HUES64 (cell line): ENCODE measurements around the gene RIPOR2.
"Not testable (repeated sequence)": the region's sequence is repeated elsewhere in the genome, so short reads cannot be mapped to it uniquely, and the experiment has no call there.

Experiments
- H3K27ac ChIP-seq: 2 replicates; pipeline ENCODE4 v1.7.0; 2013; ENCODE audit warnings: low read depth, low read length, inconsistent platforms
- H3K27me3 ChIP-seq: 2 replicates; pipeline ENCODE4 v1.6.1; 2013; ENCODE audit warnings: mild to moderate bottlenecking, low read length; ENCODE audit not compliant: insufficient read depth
- H3K36me3 ChIP-seq: 2 replicates; pipeline ENCODE4 v1.6.1; 2013; ENCODE audit warnings: mild to moderate bottlenecking, low read length; ENCODE audit not compliant: insufficient read depth
- H3K4me1 ChIP-seq: 2 replicates; pipeline ENCODE4 v1.6.1; 2013; ENCODE audit warnings: mild to moderate bottlenecking, low read length, moderate library complexity; ENCODE audit not compliant: insufficient read depth
- H3K4me3 ChIP-seq: 2 replicates; pipeline ENCODE4 v1.5.1; 2013; ENCODE audit warnings: mild to moderate bottlenecking, low read length, moderate library complexity
- H3K9ac ChIP-seq: 2 replicates; pipeline ENCODE4 v1.6.1; 2013; ENCODE audit warnings: mild to moderate bottlenecking, low read depth, low read length
- H3K9me3 ChIP-seq: 2 replicates; pipeline ENCODE4 v1.6.1; 2013; ENCODE audit warnings: low read depth, low read length; ENCODE audit not compliant: insufficient read depth
- WGBS: fragments of 150-250, 120-280 bp; methylation state at CpG from one replicate; pipeline ENCODE4 v1.1.7; 2013; ENCODE audit warnings: missing lambda C conversion rate; 5-methylcytosine and 5-hydroxymethylcytosine counted together

The RIPOR2 gene

GRCh38 chr6:24924580-24925356 lies 11.0 kb downstream of the RIPOR2 start:
- Histone ChIP-seq H3K27me3 (no peaks in the 10 kb centered on the region), H3K4me1 (peaks cover 36% of the 10 kb centered on the region), H3K9ac (no peak overlapping the region), H3K27ac (no peak overlapping the region; the same call in 1 of the 2 replicates), H3K4me3 (no peak overlapping the region), H3K36me3 (no peaks in the 10 kb centered on the region), H3K9me3 (no peaks in the 10 kb centered on the region)
- 80% methylated on average over 2 of the region's 2 CpGs for WGBS

GRCh38 chr6:24923885-24924401 lies 11.8 kb downstream of the RIPOR2 start:
- Histone ChIP-seq H3K4me3 (no peak overlapping the region), H3K9ac (no peak overlapping the region), H3K36me3 (no peaks in the 10 kb centered on the region), H3K4me1 (peaks cover 44% of the 10 kb centered on the region), H3K9me3 (no peaks in the 10 kb centered on the region), H3K27ac (peak overlapping the region; percentile 66; the same call in 1 of the 2 replicates), H3K27me3 (no peaks in the 10 kb centered on the region)
- WGBS = 30% methylated on average over 8 of the region's 8 CpGs

GRCh38 chr6:24922814-24923213 lies 12.9 kb downstream of the RIPOR2 start:
- no peaks in the 10 kb centered on the region for H3K36me3 ChIP-seq
- WGBS = 92% methylated on average over 1 of the region's 2 CpGs
- H3K9me3 ChIP-seq = no peaks in the 10 kb centered on the region
- no peak overlapping the region for H3K9ac ChIP-seq
- peaks cover 56% of the 10 kb centered on the region for H3K4me1 ChIP-seq
- no peak overlapping the region for H3K27ac ChIP-seq
- H3K4me3 ChIP-seq = no peak overlapping the region
- H3K27me3 ChIP-seq = no peaks in the 10 kb centered on the region

GRCh38 chr6:24922170-24922569 lies 13.6 kb downstream of the RIPOR2 start:
- H3K4me3 ChIP-seq = no peak overlapping the region
- no peak overlapping the region for H3K9ac ChIP-seq
- no peaks in the 10 kb centered on the region for H3K36me3 ChIP-seq
- no peaks in the 10 kb centered on the region for H3K27me3 ChIP-seq
- H3K4me1 ChIP-seq = peaks cover 56% of the 10 kb centered on the region
- 88% methylated on average over 4 of the region's 4 CpGs for WGBS
- H3K27ac ChIP-seq = no peak overlapping the region
- no peaks in the 10 kb centered on the region for H3K9me3 ChIP-seq

- H3K27me3 ChIP-seq = no peaks in the 10 kb centered on the region
- H3K4me1 ChIP-seq = peaks cover 51% of the 10 kb centered on the region
- no peaks in the 10 kb centered on the region for H3K36me3 ChIP-seq
- H3K9me3 ChIP-seq = no peaks in the 10 kb centered on the region
- H3K9ac ChIP-seq = no peak overlapping the region
- no peak overlapping the region for H3K4me3 ChIP-seq
- H3K27ac ChIP-seq = no peak overlapping the region
Observed at GRCh38 chr6:24920136-24920535, 15.6 kb downstream of the RIPOR2 start.

- 62% methylated on average over 11 of the region's 12 CpGs for WGBS
- Histone ChIP-seq H3K9me3 (no peaks in the 10 kb centered on the region), H3K4me1 (peaks cover 42% of the 10 kb centered on the region), H3K36me3 (no peaks in the 10 kb centered on the region), H3K27ac (no peak overlapping the region), H3K9ac (no peak overlapping the region), H3K4me3 (no peak overlapping the region), H3K27me3 (peaks cover 4% of the 10 kb centered on the region; the same call in 1 of the 2 replicates)
Observed at GRCh38 chr6:24919056-24919892, 16.5 kb downstream of the RIPOR2 start.

- no peak overlapping the region for H3K9ac ChIP-seq
- peaks cover 36% of the 10 kb centered on the region for H3K4me1 ChIP-seq
- 59% methylated on average over 1 of the region's 1 CpG for WGBS
- peaks cover 4% of the 10 kb centered on the region; the same call in 1 of the 2 replicates for H3K27me3 ChIP-seq
- H3K4me3 ChIP-seq = no peak overlapping the region
- H3K9me3 ChIP-seq = no peaks in the 10 kb centered on the region
- no peak overlapping the region for H3K27ac ChIP-seq
- no peaks in the 10 kb centered on the region for H3K36me3 ChIP-seq
Observed at GRCh38 chr6:24918641-24919055, 17.1 kb downstream of the RIPOR2 start.

GRCh38 chr6:24916496-24916895 lies 19.3 kb downstream of the RIPOR2 start:
- Histone ChIP-seq H3K36me3 (no peaks in the 10 kb centered on the region), H3K9me3 (no peaks in the 10 kb centered on the region), H3K4me1 (peaks cover 36% of the 10 kb centered on the region), H3K4me3 (no peak overlapping the region), H3K27ac (no peak overlapping the region), H3K9ac (no peak overlapping the region), H3K27me3 (peaks cover 25% of the 10 kb centered on the region)
- WGBS = 92% methylated on average over 5 of the region's 5 CpGs

GRCh38 chr6:24915641-24916040 lies 20.1 kb downstream of the RIPOR2 start:
- WGBS = 91% methylated on average over 5 of the region's 5 CpGs
- Histone ChIP-seq H3K27ac (no peak overlapping the region), H3K9ac (no peak overlapping the region), H3K36me3 (no peaks in the 10 kb centered on the region), H3K4me1 (peaks cover 35% of the 10 kb centered on the region), H3K4me3 (no peak overlapping the region), H3K9me3 (no peaks in the 10 kb centered on the region), H3K27me3 (peaks cover 32% of the 10 kb centered on the region)

GRCh38 chr6:24914082-24914481 lies 21.7 kb downstream of the RIPOR2 start:
- not testable (repeated sequence) for H3K27ac ChIP-seq, H3K36me3 ChIP-seq, H3K9me3 ChIP-seq, H3K9ac ChIP-seq, H3K4me3 ChIP-seq
- WGBS = 96% methylated on average over 7 of the region's 10 CpGs
- Histone ChIP-seq H3K27me3 (peaks cover 48% of the 10 kb centered on the region), H3K4me1 (peaks cover 19% of the 10 kb centered on the region)

GRCh38 chr6:24911796-24912382 lies 23.9 kb downstream of the RIPOR2 start:
- Histone ChIP-seq H3K9me3 (no peaks in the 10 kb centered on the region), H3K27me3 (peaks cover 56% of the 10 kb centered on the region), H3K4me1 (peaks cover 12% of the 10 kb centered on the region), H3K36me3 (no peaks in the 10 kb centered on the region), H3K4me3 (no peak overlapping the region), H3K9ac (no peak overlapping the region), H3K27ac (no peak overlapping the region)
- 82% methylated on average over 6 of the region's 6 CpGs for WGBS
